Prostate gland (tissue), 2 donors: ENCODE measurements around the gene SRPRA. TPM values are rescaled to one million over a fixed set of nuclear protein-coding genes. Genes with fewer than 3 reads are reported as not detected.

Experiments used
- DNase-seq: peaks from one replicate; pipeline ENCODE4 v3.0.0-alpha.2; 2019; ENCODE audit warnings: low spot score
- H3K27ac ChIP-seq, 2 donors: fragments of 200-600 bp; sonication (generic); 2 replicates each; pipeline ENCODE4 v1.5.1; 2017 to 2019
- H3K27me3 ChIP-seq: fragments of 200-600 bp; sonication (generic); replicated peaks from 2 replicates; pipeline ENCODE4 v1.5.1; 2019; ENCODE audit not compliant: insufficient read depth
- H3K36me3 ChIP-seq, 2 donors: fragments of 200-600 bp; sonication (generic); 1 replicate in 1 of 2; 2 replicates in 1 of 2; pipeline versions ENCODE4 v1.5.1 to v1.8.1; 2017 to 2019
- H3K4me1 ChIP-seq: fragments of 200-600 bp; sonication (generic); replicated peaks from 2 replicates; pipeline ENCODE4 v1.5.1; 2019
- H3K4me3 ChIP-seq, 2 donors: fragments of 200-600 bp; sonication (generic); 2 replicates each; pipeline ENCODE4 v1.5.1; 2017 to 2019
- H3K9me3 ChIP-seq: fragments of 200-600 bp; sonication (generic); 2 replicates; pipeline ENCODE4 v1.5.1; 2017
- CTCF ChIP-seq, 4 experiments: fragments of 200-600 bp in 2 of 4; fragments of 450-650 bp in 2 of 4; sonication (generic) in 2 of 4; IDR thresholded peaks; 1 replicate in 3 of 4; 2 replicates in 1 of 4; pipeline ENCODE4 v1.5.1; 2016 to 2019; ENCODE audit warnings: antibody characterized with exemption in 4 of 4, mild to moderate bottlenecking in 2 of 4, moderate library complexity in 2 of 4
- POLR2A ChIP-seq: fragments of 450-650 bp; IDR thresholded peaks from one replicate; pipeline ENCODE4 v1.6.1; 2016; ENCODE audit warnings: antibody characterized with exemption, mild to moderate bottlenecking
- POLR2AphosphoS5 ChIP-seq: sonication (generic); formaldehyde crosslinking; IDR thresholded peaks from one replicate; pipeline ENCODE4 v1.6.1; 2017; ENCODE audit warnings: antibody characterized with exemption
- WGBS: methylation state at CpG from one replicate; pipeline ENCODE4 v1.1.5; 2018; 5-methylcytosine and 5-hydroxymethylcytosine counted together
- intact Hi-C: fragments of 100-400 bp; cut with DNase I; formaldehyde crosslinking; loops from one replicate; pipeline ENCODE4 v1.14.2; 2022
- total RNA-seq, 2 donors: library from RNA; depleted of rRNA; stranded (reverse); fragments of >200 nt; gene quantifications; one replicate each; pipeline ENCODE4 v1.1.0, GENCODE V29; 2016

The SRPRA gene
- total RNA-seq, 2 donors from 2014 or later: 141 to 154 TPM

GRCh38 chr11:126297004-126297403 lies 28.3 kb upstream of the SRPRA start:
- Histone ChIP-seq H3K4me3 (no peak overlapping the region), H3K36me3 (peaks cover 4 to 8% of the 10 kb centered on the region in 2 donors), H3K27ac (no peak overlapping the region), H3K4me1 (no peaks in the 10 kb centered on the region), H3K9me3 (no peaks in the 10 kb centered on the region), H3K27me3 (no peaks in the 10 kb centered on the region)
- 67% methylated on average over 2 of the region's 2 CpGs for WGBS
- TF ChIP-seq POLR2A: no peak
- TF ChIP-seq POLR2AphosphoS5: no peak
- TF ChIP-seq CTCF (IDR thresholded peaks at IDR 0.05): no peak
- DNase-seq: no peak
- intact Hi-C loops: no loop called here

- H3K36me3 ChIP-seq: peaks cover 4 to 8% of the 10 kb centered on the region in 2 donors
- no peaks in the 10 kb centered on the region for H3K9me3 ChIP-seq
These were observed 25.0 kb upstream of the SRPRA start for GRCh38 chr11:126293726-126294125.

GRCh38 chr11:126290887-126291286 lies 22.2 kb upstream of the SRPRA start:
- Histone ChIP-seq H3K27me3 (no peaks in the 10 kb centered on the region), H3K27ac (no peak overlapping the region), H3K4me1 (no peaks in the 10 kb centered on the region), H3K36me3 (peaks cover 4 to 8% of the 10 kb centered on the region in 2 donors), H3K9me3 (no peaks in the 10 kb centered on the region), H3K4me3 (no peak overlapping the region)
- no peak for DNase-seq
- TF ChIP-seq POLR2A: no peak
- no peak for TF ChIP-seq POLR2AphosphoS5
- TF ChIP-seq CTCF (IDR thresholded peaks at IDR 0.05): no peak
- WGBS: 82% methylated on average over 12 of the region's 12 CpGs
- intact Hi-C loops: no loop called here

More at GRCh38 chr11:126293726-126294125, 25.0 kb upstream of the SRPRA start:
- H3K4me3 ChIP-seq: no peak overlapping the region
- H3K27me3 ChIP-seq: no peaks in the 10 kb centered on the region
- H3K4me1 ChIP-seq: no peaks in the 10 kb centered on the region
- no peak for TF ChIP-seq CTCF (IDR thresholded peaks at IDR 0.05)
- no peak for TF ChIP-seq POLR2AphosphoS5
- TF ChIP-seq POLR2A: no peak
- intact Hi-C loops: no loop called here
- DNase-seq: no peak
- WGBS: 85% methylated on average over 5 of the region's 5 CpGs
- H3K27ac ChIP-seq: no peak overlapping the region

GRCh38 chr11:126288237-126288636 lies 19.5 kb upstream of the SRPRA start:
- intact Hi-C loops: no loop called here
- WGBS: 89% methylated on average over 6 of the region's 6 CpGs

More at GRCh38 chr11:126288237-126288636, 19.5 kb upstream of the SRPRA start:
- Histone ChIP-seq H3K9me3 (no peaks in the 10 kb centered on the region), H3K27ac (no peak overlapping the region), H3K36me3 (peaks cover 0 to 4% of the 10 kb centered on the region in 2 donors), H3K4me1 (no peaks in the 10 kb centered on the region), H3K4me3 (no peak overlapping the region), H3K27me3 (no peaks in the 10 kb centered on the region)
- DNase-seq: no peak
- TF ChIP-seq CTCF (IDR thresholded peaks at IDR 0.05) (no peak), POLR2A (no peak), POLR2AphosphoS5 (no peak)
